AG04450 (cell line): Measurements from ENCODE around the gene PACSIN1. TPM values are rescaled to one million over a fixed set of nuclear protein-coding genes. Genes with fewer than 3 reads are reported as not detected.

Experiments
- CTCF ChIA-PET: fragments of 300-600, 350-600 bp; formaldehyde crosslinking; extraction: SDS; loops from one replicate; lab custom pipeline; 2022; ENCODE audit warnings: antibody characterized with exemption, inconsistent platforms; lab: Charles Lee
- POLR2A ChIA-PET: fragments of 350-600 bp; formaldehyde crosslinking; extraction: SDS; loops from one replicate; lab custom pipeline; 2021; ENCODE audit warnings: antibody characterized with exemption, inconsistent platforms; lab: Yijun Ruan, JAX
- DNase-seq: peaks from one replicate; pipeline ENCODE4 v3.0.0-alpha.2; 2011; ENCODE audit warnings: low read depth, low spot score
- H3K27ac ChIP-seq: one replicate; pipeline ENCODE4 v1.5.1; 2012; ENCODE audit warnings: low read depth, low read length, control low read depth
- H3K27me3 ChIP-seq: one replicate; pipeline ENCODE4 v1.6.0; 2012; ENCODE audit warnings: low read length; ENCODE audit not compliant: control insufficient read depth, insufficient read depth
- H3K4me3 ChIP-seq: 2 replicates; pipeline ENCODE4 v1.5.1; 2011; ENCODE audit warnings: mild to moderate bottlenecking, low read depth, low read length, control low read depth
- H3K9me3 ChIP-seq: 2 replicates; pipeline ENCODE4 v1.5.1; 2012; ENCODE audit warnings: low read length; ENCODE audit not compliant: control insufficient read depth, insufficient read depth
- polyA plus RNA-seq: library from polyadenylated mRNA; depleted of rRNA; stranded (reverse); fragments of >200 nt; gene quantifications from 2 replicates; pipeline ENCODE4 v1.2.3, GENCODE V29; 2011
- TF ChIP-seq, protein P1 (sequence below): IDR thresholded peaks from 2 replicates; pipeline ENCODE4 v1.5.1; 2011; ENCODE audit warnings: low read depth, low read length, control low read depth, inconsistent platforms

The PACSIN1 gene
- polyA plus RNA-seq, 1 experiment = not detected

DNA sequence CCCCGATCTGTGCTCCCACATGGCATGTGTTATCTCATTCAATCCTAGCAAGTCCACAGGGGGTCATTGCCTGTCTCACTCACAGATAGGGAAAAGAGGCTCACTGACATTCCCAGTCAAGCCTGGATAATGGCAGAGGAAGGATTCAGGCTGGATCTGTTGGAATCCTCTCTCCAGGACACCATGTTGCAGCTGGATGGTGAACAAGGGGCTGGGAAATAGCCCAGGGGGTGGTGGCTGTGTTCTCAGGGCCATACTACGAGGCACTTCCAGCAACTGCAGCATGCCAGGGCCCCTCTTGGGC is 95.3 kb downstream of the PACSIN1 start:
- TF ChIP-seq, protein P1, sequence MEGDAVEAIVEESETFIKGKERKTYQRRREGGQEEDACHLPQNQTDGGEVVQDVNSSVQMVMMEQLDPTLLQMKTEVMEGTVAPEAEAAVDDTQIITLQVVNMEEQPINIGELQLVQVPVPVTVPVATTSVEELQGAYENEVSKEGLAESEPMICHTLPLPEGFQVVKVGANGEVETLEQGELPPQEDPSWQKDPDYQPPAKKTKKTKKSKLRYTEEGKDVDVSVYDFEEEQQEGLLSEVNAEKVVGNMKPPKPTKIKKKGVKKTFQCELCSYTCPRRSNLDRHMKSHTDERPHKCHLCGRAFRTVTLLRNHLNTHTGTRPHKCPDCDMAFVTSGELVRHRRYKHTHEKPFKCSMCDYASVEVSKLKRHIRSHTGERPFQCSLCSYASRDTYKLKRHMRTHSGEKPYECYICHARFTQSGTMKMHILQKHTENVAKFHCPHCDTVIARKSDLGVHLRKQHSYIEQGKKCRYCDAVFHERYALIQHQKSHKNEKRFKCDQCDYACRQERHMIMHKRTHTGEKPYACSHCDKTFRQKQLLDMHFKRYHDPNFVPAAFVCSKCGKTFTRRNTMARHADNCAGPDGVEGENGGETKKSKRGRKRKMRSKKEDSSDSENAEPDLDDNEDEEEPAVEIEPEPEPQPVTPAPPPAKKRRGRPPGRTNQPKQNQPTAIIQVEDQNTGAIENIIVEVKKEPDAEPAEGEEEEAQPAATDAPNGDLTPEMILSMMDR = no peak
- DNase-seq = no peak
- Histone ChIP-seq H3K9me3 (peaks cover 10% of the 10 kb centered on the region; the same call in 1 of the 2 replicates), H3K27ac (no peak overlapping the region), H3K27me3 (peaks cover 8% of the 10 kb centered on the region), H3K4me3 (no peak overlapping the region)
- ChIA-PET POLR2A (interaction anchor here (1.6 kb wide), 1 partner anchor 12 kb away, joined by 3 read pairs; no protein-coding TSS in a partner anchor), CTCF (no interaction called here)

DNA sequence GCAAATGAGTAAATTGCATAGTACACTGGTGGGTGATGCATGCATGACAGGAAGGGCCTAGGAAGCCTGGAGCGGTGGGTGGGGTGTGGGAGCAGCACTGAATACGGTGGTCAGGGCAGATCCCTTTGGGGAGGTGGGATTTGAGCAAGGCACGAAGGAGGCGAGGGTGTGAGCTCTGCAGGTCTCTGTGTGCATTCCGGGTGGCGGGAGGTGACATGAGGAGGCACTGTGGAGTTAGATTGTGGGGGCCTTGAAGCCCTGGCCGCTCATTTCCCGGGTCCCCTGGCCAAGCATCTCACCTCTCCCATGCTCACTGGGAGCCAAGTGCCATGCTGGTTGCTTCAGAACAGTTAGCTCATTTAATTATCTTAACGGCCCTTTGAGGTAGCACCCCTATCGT is 96.5 kb downstream of the PACSIN1 start:
- ChIA-PET CTCF (no interaction called here), POLR2A (no interaction called here)
- DNase-seq = no peak

DNA sequence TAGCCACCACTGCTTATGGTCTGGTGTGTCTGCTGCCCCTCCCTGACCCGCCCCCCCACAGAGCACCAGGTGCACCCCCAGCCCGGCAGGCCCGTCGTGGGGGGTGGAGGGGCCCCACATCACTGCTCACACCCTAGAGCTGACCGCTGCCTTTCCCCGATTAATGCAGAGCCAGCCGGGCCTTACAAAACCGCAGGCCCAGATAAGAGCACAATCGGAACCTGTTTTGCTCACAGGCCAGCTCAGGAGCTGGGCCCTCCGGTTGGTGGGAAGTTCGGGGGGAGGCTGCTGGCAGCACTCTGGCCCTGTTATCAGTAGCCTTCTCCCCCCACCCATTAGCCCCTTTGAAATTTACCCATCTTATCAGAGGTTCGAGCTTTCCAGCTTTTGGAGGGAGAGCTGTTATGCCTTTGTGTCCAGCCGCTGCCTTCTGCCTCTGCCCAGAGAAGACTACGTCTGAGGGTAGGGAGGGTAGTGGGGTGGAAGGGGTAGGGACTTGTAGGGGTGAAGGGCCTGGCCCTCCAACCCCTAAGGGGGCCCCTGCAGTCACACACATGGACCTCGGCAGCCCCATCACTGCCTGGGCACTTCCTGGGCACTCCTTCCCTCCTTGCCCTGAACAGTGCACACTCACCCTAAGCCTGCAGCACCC is 97.1 kb downstream of the PACSIN1 start:
- CTCF ChIA-PET = no interaction called here

More for the DNA sequence above, 96.5 kb downstream of the PACSIN1 start:
- Histone ChIP-seq H3K27ac (no peak overlapping the region), H3K27me3 (peaks cover 6% of the 10 kb centered on the region), H3K9me3 (peaks cover 10% of the 10 kb centered on the region; the same call in 1 of the 2 replicates), H3K4me3 (no peak overlapping the region)
- TF ChIP-seq, protein P1 = no peak

DNA sequence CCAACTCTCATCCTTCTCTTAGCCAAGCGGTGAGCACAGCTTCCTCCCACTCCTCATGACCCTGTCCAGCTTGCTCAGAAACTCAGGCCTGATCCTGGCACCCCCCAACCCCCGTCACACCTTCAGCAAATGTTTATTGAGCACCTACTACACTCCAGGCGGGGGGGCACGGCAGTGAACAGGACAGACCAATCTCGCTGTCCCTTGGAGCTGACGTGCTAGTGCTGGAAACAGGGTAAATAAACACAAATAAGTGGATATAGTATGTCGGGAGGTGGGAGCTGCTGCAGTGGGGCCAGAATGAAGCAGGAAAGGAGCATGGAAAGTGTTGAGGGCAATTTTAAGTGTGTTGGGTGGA is 97.6 kb downstream of the PACSIN1 start:
- CTCF ChIA-PET = no interaction called here
- Histone ChIP-seq H3K9me3 (peaks cover 4% of the 10 kb centered on the region; the same call in 1 of the 2 replicates), H3K27ac (no peak overlapping the region), H3K4me3 (no peak overlapping the region), H3K27me3 (peaks cover 5% of the 10 kb centered on the region)
- no peak for DNase-seq
- TF ChIP-seq, protein P1 = no peak
- POLR2A ChIA-PET = no interaction called here

More for the DNA sequence above, 97.1 kb downstream of the PACSIN1 start:
- Histone ChIP-seq H3K27me3 (peaks cover 5% of the 10 kb centered on the region), H3K4me3 (no peak overlapping the region), H3K9me3 (peaks cover 9% of the 10 kb centered on the region; the same call in 1 of the 2 replicates), H3K27ac (no peak overlapping the region)
- TF ChIP-seq, protein P1 = no peak
- POLR2A ChIA-PET = no interaction called here
- DNase-seq = no peak

DNA sequence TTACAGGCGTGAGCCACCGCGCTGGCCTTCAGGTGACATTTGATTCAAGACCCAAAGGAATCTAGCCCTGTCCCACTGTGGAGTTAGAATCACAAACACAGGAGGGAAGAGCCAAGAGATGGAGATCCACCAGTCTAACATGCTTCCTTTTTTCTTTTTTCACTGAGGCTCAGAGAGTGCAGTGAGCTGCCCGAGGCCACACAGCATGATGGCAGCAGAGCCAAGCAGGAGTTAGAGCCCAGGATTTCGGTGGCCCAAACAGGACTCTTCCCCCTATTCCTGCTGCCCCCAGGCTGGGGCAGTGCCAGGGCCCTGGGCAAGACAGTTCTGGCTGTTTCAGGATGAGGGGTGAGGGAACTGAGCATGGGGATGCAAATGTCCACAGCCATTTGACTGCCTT is 98.3 kb downstream of the PACSIN1 start:
- DNase-seq = no peak
- Histone ChIP-seq H3K27ac (no peak overlapping the region), H3K27me3 (peaks cover 8% of the 10 kb centered on the region), H3K4me3 (no peak overlapping the region), H3K9me3 (no peaks in the 10 kb centered on the region)
- CTCF ChIA-PET = interaction anchor here (1.2 kb wide), 1 partner anchor 369 kb away, joined by 3 read pairs; no protein-coding TSS in a partner anchor
- POLR2A ChIA-PET = no interaction called here
- TF ChIP-seq, protein P1 = no peak
